Adrenal gland (tissue), 5 donors: Measurements from ENCODE around the gene LIPK.

Experiments used
- CTCF ChIP-seq, 6 experiments: fragments of 450-650 bp in 4 of 6; fragments of 200-600 bp in 2 of 6; sonication (generic) in 1 of 6; IDR thresholded peaks; 1 replicate in 5 of 6; 2 replicates in 1 of 6; pipeline versions ENCODE4 v1.5.1 to v1.8.0; 2016 to 2021; ENCODE audit warnings: antibody characterized with exemption in 6 of 6, mild to moderate bottlenecking in 2 of 6, moderate library complexity in 1 of 6
- POLR2A ChIP-seq, 2 donors: fragments of 450-650 bp; IDR thresholded peaks; one replicate each; pipeline ENCODE4 v1.6.1; 2017; ENCODE audit warnings: antibody characterized with exemption in 2 of 2, mild to moderate bottlenecking in 2 of 2, moderate library complexity in 1 of 2
- donor health status: DM: no; HTN: no; CAD: no.

- TF ChIP-seq POLR2A (IDR thresholded peaks at IDR 0.05) (no peak), CTCF (IDR thresholded peaks at IDR 0.05) (no peak)
These were observed 24.8 kb downstream of the LIPK start for GRCh38 chr10:88730864-88731263.
